Common myeloid progenitor, CD34-positive (primary cell): Measurements from ENCODE around the gene ST6GALNAC1.

ENCODE experiments used
- CTCF ChIA-PET: fragments of 350-600 bp; sonication (Branson Sonifier 250); formaldehyde crosslinking; loops from one replicate; lab custom pipeline; 2021; ENCODE audit warnings: antibody characterized with exemption; lab: Charles Lee
- POLR2A ChIA-PET: fragments of 350-600 bp; sonication (Branson Sonifier 250); formaldehyde crosslinking; loops from one replicate; lab custom pipeline; 2021; ENCODE audit warnings: antibody characterized with exemption; lab: Charles Lee
- DNase-seq, 3 donors: peaks; one replicate each; pipeline versions ENCODE4 v3.0.0 to v3.0.0-alpha.2; 2013
- H3K27ac ChIP-seq, 2 experiments: 1 replicate in 1 of 2; 2 replicates in 1 of 2; pipeline ENCODE4 v1.7.0; 2013; ENCODE audit warnings: inconsistent platforms in 2 of 2, low read length in 2 of 2, mild to moderate bottlenecking in 2 of 2, low read depth in 1 of 2, moderate library complexity in 1 of 2; ENCODE audit not compliant: severe bottlenecking in 2 of 2, insufficient read depth in 1 of 2, poor library complexity in 1 of 2
- H3K27me3 ChIP-seq, 5 experiments: replicated peaks in 2 of 5; 1 replicate in 3 of 5; 2 replicates in 2 of 5; pipeline versions ENCODE4 v1.6.1 to v1.7.0; 2013; ENCODE audit warnings: low read length in 4 of 5, mild to moderate bottlenecking in 2 of 5, moderate library complexity in 2 of 5, inconsistent platforms in 1 of 5; ENCODE audit not compliant: insufficient read depth in 5 of 5, control insufficient read depth in 4 of 5
- H3K36me3 ChIP-seq, 4 experiments: 1 replicate in 2 of 4; 2 replicates in 2 of 4; pipeline versions ENCODE4 v1.6.1 to v1.7.0; 2013; ENCODE audit warnings: low read length in 3 of 4, control low read depth in 1 of 4, mild to moderate bottlenecking in 1 of 4; ENCODE audit not compliant: control insufficient read depth in 4 of 4, insufficient read depth in 4 of 4
- H3K4me1 ChIP-seq, 4 experiments: 1 replicate in 3 of 4; 2 replicates in 1 of 4; pipeline versions ENCODE4 v1.6.1 to v1.7.1; 2013; ENCODE audit warnings: low read length in 3 of 4, mild to moderate bottlenecking in 3 of 4, control low read depth in 1 of 4, inconsistent platforms in 1 of 4, moderate library complexity in 1 of 4; ENCODE audit not compliant: control insufficient read depth in 4 of 4, insufficient read depth in 4 of 4; ENCODE audit errors: control extremely low read depth in 1 of 4
- H3K4me3 ChIP-seq, 7 experiments: 1 replicate in 4 of 7; 2 replicates in 3 of 7; pipeline versions ENCODE4 v1.5.1 to v1.7.0; 2013; ENCODE audit warnings: mild to moderate bottlenecking in 7 of 7, low read length in 6 of 7, moderate library complexity in 6 of 7, inconsistent platforms in 2 of 7, low read depth in 2 of 7, control low read depth in 1 of 7; ENCODE audit not compliant: insufficient read depth in 4 of 7, control insufficient read depth in 1 of 7; ENCODE audit errors: extremely low read depth in 1 of 7
- H3K9me3 ChIP-seq, 5 experiments: 1 replicate in 4 of 5; 2 replicates in 1 of 5; pipeline versions ENCODE4 v1.6.1 to v1.7.1; 2013; ENCODE audit warnings: low read length in 4 of 5, mild to moderate bottlenecking in 2 of 5, inconsistent platforms in 1 of 5, low read depth in 1 of 5, moderate library complexity in 1 of 5; ENCODE audit not compliant: control insufficient read depth in 4 of 5, insufficient read depth in 2 of 5; ENCODE audit errors: control extremely low read depth in 1 of 5
- WGBS: methylation state at CpG from one replicate; pipeline ENCODE4 v1.1.5; 2013; ENCODE audit not compliant: insufficient coverage; 5-methylcytosine and 5-hydroxymethylcytosine counted together

Gene ST6GALNAC1

GRCh38 chr17:76593959-76594358, 49.6 kb downstream of the ST6GALNAC1 start:
- POLR2A ChIA-PET = interaction anchor here (0.7 to 0.8 kb wide), 2 partner anchors 18 to 35 kb away, joined by 3 read pairs; no protein-coding TSS in a partner anchor
- WGBS = 92% methylated on average over 4 of the region's 4 CpGs
- Histone ChIP-seq H3K27me3 (peaks cover 0 to 5% (median 0%) of the 10 kb centered on the region in 5 experiments), H3K4me1 (peaks cover 0 to 14% (median 4%) of the 10 kb centered on the region in 4 experiments), H3K27ac (no peak overlapping the region), H3K9me3 (no peaks in the 10 kb centered on the region), H3K36me3 (no peaks in the 10 kb centered on the region), H3K4me3 (no peak overlapping the region)
- CTCF ChIA-PET = interaction anchor here (1.5 to 2.7 kb wide), 3 partner anchors 35 to 88 kb away, joined by 4 to 14 read pairs (median 7); no protein-coding TSS in a partner anchor
- no peak for DNase-seq

DNA sequence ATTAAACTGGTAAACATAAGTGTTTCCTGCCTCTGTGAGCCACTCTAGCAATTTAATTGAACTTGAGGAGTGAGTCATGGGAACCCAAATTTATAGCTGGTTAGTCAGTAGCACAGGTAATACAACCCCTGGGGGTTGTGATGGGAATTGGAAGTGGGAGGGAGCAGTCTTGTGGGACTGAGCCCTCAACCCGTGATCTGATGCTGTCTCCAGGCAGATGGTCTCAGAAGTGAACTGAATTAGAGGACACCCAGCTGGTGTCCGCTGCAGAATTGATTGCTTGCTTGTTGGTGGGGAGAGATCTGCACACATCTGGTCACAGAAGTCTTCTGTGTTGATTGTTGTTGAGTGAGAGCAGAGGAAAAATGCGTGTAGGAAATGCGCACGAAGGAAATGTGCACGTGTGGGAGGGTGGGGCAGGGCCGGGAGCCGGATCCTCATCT, 50.2 kb downstream of the ST6GALNAC1 start:
- peaks cover 0 to 9% (median 5%) of the 10 kb centered on the region in 5 experiments for H3K27me3 ChIP-seq

GRCh38 chr17:76588182-76588581, 55.4 kb downstream of the ST6GALNAC1 start:
- no peaks in the 10 kb centered on the region for H3K36me3 ChIP-seq
- H3K27ac ChIP-seq = no peak overlapping the region
- no peak for DNase-seq
- POLR2A ChIA-PET = no interaction called here
- H3K9me3 ChIP-seq = peaks cover 0 to 5% (median 0%) of the 10 kb centered on the region in 5 experiments
- peaks cover 0 to 26% (median 19%) of the 10 kb centered on the region in 4 experiments for H3K4me1 ChIP-seq
- CTCF ChIA-PET = interaction anchor here (1.3 to 6.2 kb wide), 6 partner anchors 10 to 94 kb away, joined by 3 to 50 read pairs (median 6); no protein-coding TSS in a partner anchor
- peaks cover 11 to 55% (median 27%) of the 10 kb centered on the region in 5 experiments for H3K27me3 ChIP-seq
- H3K4me3 ChIP-seq = no peak overlapping the region

More for the DNA sequence above, 50.2 kb downstream of the ST6GALNAC1 start:
- peaks cover 0 to 9% (median 4%) of the 10 kb centered on the region in 4 experiments for H3K4me1 ChIP-seq
- no peak for DNase-seq
- H3K36me3 ChIP-seq = no peaks in the 10 kb centered on the region
- peaks cover 0 to 4% (median 0%) of the 10 kb centered on the region in 5 experiments for H3K9me3 ChIP-seq
- POLR2A ChIA-PET = interaction anchor here (0.7 kb wide), 1 partner anchor 18 kb away, joined by 3 read pairs; no protein-coding TSS in a partner anchor
- H3K4me3 ChIP-seq = no peak overlapping the region
- 89% methylated on average over 6 of the region's 8 CpGs for WGBS
- H3K27ac ChIP-seq = no peak overlapping the region
- CTCF ChIA-PET = interaction anchor here (0.7 to 2.7 kb wide), 4 partner anchors 31 to 88 kb away, joined by 4 to 14 read pairs (median 6); no protein-coding TSS in a partner anchor

DNA sequence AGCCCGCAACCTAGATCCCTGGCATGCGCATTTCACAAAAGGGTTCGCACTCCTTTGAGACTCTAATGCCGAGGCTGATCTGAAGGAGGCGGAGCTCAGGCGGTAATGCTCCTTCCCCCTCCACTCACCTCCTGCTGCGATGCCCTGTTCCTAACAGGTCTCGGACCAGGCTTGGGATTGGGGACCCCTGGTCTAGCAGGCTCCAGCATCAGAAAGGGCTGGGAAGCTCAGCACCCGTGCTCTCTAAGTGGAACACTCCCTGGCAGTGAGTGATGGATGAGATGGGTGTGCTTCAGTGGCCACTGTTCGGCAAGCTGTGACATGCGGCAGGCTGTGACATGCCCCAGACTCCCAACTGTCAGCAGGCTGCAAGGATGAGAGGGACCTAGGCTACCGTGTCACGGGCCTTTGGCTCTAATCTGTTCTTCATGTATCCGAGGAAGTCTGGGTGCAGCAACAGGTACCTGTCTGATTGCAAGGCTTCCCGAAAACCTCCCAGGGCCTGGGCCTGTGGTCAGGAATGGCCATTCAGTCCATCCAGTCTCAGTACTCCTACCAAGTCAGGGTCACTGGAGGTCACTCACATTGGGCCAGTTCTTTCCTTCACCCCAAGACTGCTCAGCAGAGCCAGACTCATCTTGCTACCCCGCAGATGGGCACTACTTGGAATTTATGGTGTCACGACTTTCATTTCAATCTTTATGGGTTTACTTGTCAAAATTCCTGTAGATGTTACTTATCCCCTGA, 56.6 kb downstream of the ST6GALNAC1 start:
- Histone ChIP-seq H3K27ac (no peak overlapping the region), H3K9me3 (peaks cover 0 to 5% (median 0%) of the 10 kb centered on the region in 5 experiments), H3K4me3 (peak overlapping the region in 2 of 7 experiments; percentile 7 to 15), H3K27me3 (peaks cover 13 to 55% (median 27%) of the 10 kb centered on the region in 5 experiments), H3K4me1 (peaks cover 0 to 26% (median 19%) of the 10 kb centered on the region in 4 experiments), H3K36me3 (no peaks in the 10 kb centered on the region)
- DNase-seq = no peak
- CTCF ChIA-PET = interaction anchor here (0.9 to 6.2 kb wide), 11 partner anchors 11 to 80 kb away, joined by 3 to 50 read pairs (median 7); partner anchors contain the start of gene CYGB
- POLR2A ChIA-PET = no interaction called here
- WGBS = 26% methylated on average over 13 of the region's 17 CpGs

GRCh38 chr17:76585649-76586593, 57.6 kb downstream of the ST6GALNAC1 start, which contains the start of gene ST6GALNAC2:
Gene ST6GALNAC2, minus strand, starts transcription at chr17:76585860. Its CDS starts 52 bp downstream, at chr17:76585808.
- peak within 1 kb of the TSS; percentile 42 to 78 (median 60) for H3K4me3 ChIP-seq
- no peak within 1 kb of the TSS for H3K27ac ChIP-seq
- POLR2A ChIA-PET = interaction anchor here (0.9 to 1.2 kb wide), 4 partner anchors 10 to 63 kb away, joined by 3 to 4 read pairs (median 4); no protein-coding TSS in a partner anchor
- H3K9me3 ChIP-seq = peaks cover 0 to 5% (median 0%) of the 10 kb centered on the region in 5 experiments
- no peaks in the 10 kb centered on the region for H3K36me3 ChIP-seq
- under 1% methylated on average over 77 of the region's 84 CpGs for whole genome bisulfite sequencing
- peak; percentile 53 to 75 (median 66) for DNase-seq
- CTCF ChIA-PET = interaction anchor here (0.8 to 6.2 kb wide), 15 partner anchors 11 to 79 kb away, joined by 3 to 50 read pairs (median 5); partner anchors contain the start of gene CYGB
- H3K4me1 ChIP-seq = peaks cover 0 to 26% (median 19%) of the 10 kb centered on the region in 4 experiments
- peaks cover 13 to 57% (median 27%) of the 10 kb centered on the region in 5 experiments for H3K27me3 ChIP-seq

DNA sequence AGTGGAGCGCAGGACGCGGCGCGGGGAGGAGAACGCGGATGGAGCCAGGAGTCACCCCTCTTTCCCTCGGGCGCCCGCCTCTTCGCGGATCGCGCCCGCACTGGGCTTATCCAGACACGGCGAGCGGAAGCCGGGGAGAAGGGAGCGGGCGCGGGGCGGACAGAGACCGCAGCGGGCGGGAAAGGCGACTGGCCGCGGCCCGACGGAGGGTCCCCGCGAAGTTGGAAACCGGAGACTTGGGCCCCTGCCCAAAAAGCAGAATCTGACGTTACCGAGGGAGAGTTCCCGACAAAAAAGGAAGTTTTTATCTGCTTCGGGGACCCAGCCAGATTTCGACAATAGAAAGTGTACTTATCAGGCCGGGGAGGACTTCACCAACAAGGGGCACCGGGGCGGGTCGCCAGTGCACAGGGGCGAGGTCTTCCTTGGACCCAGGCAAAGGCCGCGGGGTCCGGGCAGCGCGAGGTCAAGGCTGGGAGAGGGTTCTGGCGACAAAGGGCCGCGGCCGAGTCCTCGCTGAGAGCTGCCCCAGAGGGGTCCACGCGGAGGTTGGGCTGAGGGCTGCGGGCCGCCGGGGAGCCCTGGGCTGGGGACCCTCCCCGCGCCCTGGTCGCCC, 58.4 kb downstream of the ST6GALNAC1 start:
- 0% methylated on average over 50 of the region's 62 CpGs for WGBS
- H3K27me3 ChIP-seq = peaks cover 13 to 57% (median 27%) of the 10 kb centered on the region in 5 experiments
- POLR2A ChIA-PET = interaction anchor here (1.2 kb wide), 1 partner anchor 9 kb away, joined by 4 read pairs; no protein-coding TSS in a partner anchor

More for the DNA sequence above, 58.4 kb downstream of the ST6GALNAC1 start:
- peaks cover 0 to 26% (median 20%) of the 10 kb centered on the region in 4 experiments for H3K4me1 ChIP-seq
- CTCF ChIA-PET = interaction anchor here (0.8 to 6.2 kb wide), 16 partner anchors 10 to 78 kb away, joined by 3 to 50 read pairs (median 4); no protein-coding TSS in a partner anchor
- no peaks in the 10 kb centered on the region for H3K36me3 ChIP-seq
- peak in 2 of 3 donors; percentile 41 to 55 for DNase-seq
- peaks cover 0 to 5% (median 0%) of the 10 kb centered on the region in 5 experiments for H3K9me3 ChIP-seq
- no peak overlapping the region for H3K27ac ChIP-seq
- H3K4me3 ChIP-seq = peak overlapping the region; percentile 42 to 78 (median 60)
